ENCODE data around the gene RBM33. TPM values are rescaled to one million over a fixed set of nuclear protein-coding genes. Genes with fewer than 3 reads are reported as not detected.

The RBM33 gene
- total RNA-seq, 1 experiment from 2014 or later = 81.8 TPM

- H3K36me3 Mint-ChIP-seq = 0 out of 2 replicates have a peak, but pooled peaks cover 3% of the 10 kb centered on the region
- 0 out of 2 replicates have a peak overlapping the region, but pooled peaks have one; percentile 42 for H3K27ac Mint-ChIP-seq
- no peak overlapping the region for H3K4me3 Mint-ChIP-seq
- POLR2A ChIA-PET = no interaction called here
- DNase-seq (ENCODE audit: low spot score) (no peak), ATAC-seq (0 out of 2 replicates have a peak, but pooled peaks have one; percentile 16)
- TF ChIP-seq ZNF512 (CRISPR knock-in tag; IDR thresholded peaks at IDR 0.05; ENCODE audit: borderline replicate concordance) (no peak), ZBTB43 (CRISPR knock-in tag; IDR thresholded peaks at IDR 0.05) (no peak)
- H3K9me3 Mint-ChIP-seq = peaks cover 6% of the 10 kb centered on the region
- H3K27me3 Mint-ChIP-seq (ENCODE audit: low read depth) = no peaks in the 10 kb centered on the region
- H3K4me1 Mint-ChIP-seq = peaks cover 13% of the 10 kb centered on the region
- CTCF ChIA-PET = interaction anchor here (1.2 kb wide), 1 partner anchor 135 kb away, joined by 3 read pairs; no protein-coding TSS in a partner anchor
Measured at GRCh38 chr7:155603205-155603857, 41.1 kb upstream of the RBM33 start.

- no peak overlapping the region for H3K4me3 Mint-ChIP-seq
- ChIA-PET CTCF (interaction anchor here (1.2 kb wide), 1 partner anchor 134 kb away, joined by 3 read pairs; no protein-coding TSS in a partner anchor), POLR2A (no interaction called here)
Measured at GRCh38 chr7:155603858-155604503, 40.5 kb upstream of the RBM33 start.

More at GRCh38 chr7:155603858-155604503, 40.5 kb upstream of the RBM33 start:
- Mint-ChIP-seq H3K27ac (no peak overlapping the region), H3K9me3 (peaks cover 6% of the 10 kb centered on the region), H3K4me1 (peaks cover 8% of the 10 kb centered on the region), H3K27me3 (ENCODE audit: low read depth) (no peaks in the 10 kb centered on the region), H3K36me3 (0 out of 2 replicates have a peak, but pooled peaks cover 3% of the 10 kb centered on the region)
- no peak for DNase-seq (ENCODE audit: low spot score)
- ATAC-seq = no peak
- TF ChIP-seq EMX1 (CRISPR knock-in tag; IDR thresholded peaks at IDR 0.05) (no peak), FOXJ3 (CRISPR knock-in tag; IDR thresholded peaks at IDR 0.05; ENCODE audit: borderline replicate concordance) (no peak), SOX15 (CRISPR knock-in tag; IDR thresholded peaks at IDR 0.05) (no peak), HMGXB4 (CRISPR knock-in tag; IDR thresholded peaks at IDR 0.05) (no peak), NFE2L1 (CRISPR knock-in tag; IDR thresholded peaks at IDR 0.05) (no peak), GABPB1 (CRISPR knock-in tag; IDR thresholded peaks at IDR 0.05) (no peak), AFF4 (CRISPR knock-in tag; IDR thresholded peaks at IDR 0.05; ENCODE audit: borderline replicate concordance) (no peak), GRHL2 (CRISPR knock-in tag; IDR thresholded peaks at IDR 0.05; ENCODE audit: insufficient replicate concordance, severe bottlenecking) (no peak), ZSCAN18 (CRISPR knock-in tag; IDR thresholded peaks at IDR 0.05) (no peak), USF2 (CRISPR knock-in tag; IDR thresholded peaks at IDR 0.05) (no peak), RELA (CRISPR knock-in tag; IDR thresholded peaks at IDR 0.05; ENCODE audit: borderline replicate concordance) (no peak), ZNF263 (CRISPR knock-in tag; IDR thresholded peaks at IDR 0.05; ENCODE audit: low read depth) (no peak)

Data from WTC11 (cell line).